ENCODE measurements around the gene RNF141.

DNA sequence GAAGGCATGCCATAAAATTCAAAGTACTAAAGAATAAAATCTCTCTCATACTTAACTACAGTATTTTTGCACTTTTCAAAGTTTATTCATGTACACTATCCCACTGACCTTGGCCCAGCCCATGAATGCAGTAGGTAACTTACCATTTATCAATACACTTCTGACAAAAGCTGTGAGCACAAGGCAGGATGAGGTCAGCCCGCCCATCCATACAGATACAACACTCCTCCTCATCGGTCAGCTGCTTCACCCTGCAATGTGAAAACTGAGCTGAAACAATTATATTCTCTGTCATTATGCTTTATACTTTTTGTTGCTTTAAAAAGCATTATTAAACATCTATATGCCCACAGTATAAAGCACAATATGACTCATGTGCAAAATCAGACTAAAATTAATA lies 22.1 kb downstream of the RNF141 start:
- TF ChIP-seq EZH2 (IDR thresholded peaks at IDR 0.05; ENCODE audit: insufficient read depth, poor library complexity, severe bottlenecking) (no peak), EZH2phosphoT487 (IDR thresholded peaks at IDR 0.05; ENCODE audit: insufficient read depth, low read depth) (no peak)

Data from GM23248 (cell line).